H1 (cell line): ENCODE measurements around the gene SCARB1. TPM values are rescaled to one million over a fixed set of nuclear protein-coding genes. Genes with fewer than 3 reads are reported as not detected.

Experiments
- FOSL1 ChIP-seq: IDR thresholded peaks from 2 replicates; pipeline ENCODE4 v1.6.1; 2011; ENCODE audit warnings: mild to moderate bottlenecking, low read depth, low read length, moderate library complexity; ENCODE audit not compliant: insufficient read depth
- polyA plus RNA-seq, 7 experiments: library from polyadenylated mRNA; depleted of rRNA in 3 of 7; stranded (reverse) in 5 of 7; unstranded in 2 of 7; fragments of >200 nt in 5 of 7; fragments of 200-250 nt in 2 of 7; gene quantifications; 1 replicate in 5 of 7; 2 replicates in 1 of 7; 4 replicates in 1 of 7; pipeline versions ENCODE4 v1.2.1 to v1.2.3, GENCODE V29; 2011 to 2013; ENCODE audit warnings: missing spikeins in 2 of 7, mixed read lengths in 2 of 7
- total RNA-seq: library from RNA; stranded (reverse); fragmentation: NEBNext Ultra II Directional; extraction: Animal tissue kit (Norgen Biotek cat#: 25700); gene quantifications from 2 replicates; pipeline ENCODE4 v1.2.1, GENCODE V29; 2021
- TF ChIP-seq, protein P1 (sequence below), 3 experiments: IDR thresholded peaks; 1 replicate in 2 of 3; 2 replicates in 1 of 3; pipeline versions ENCODE4 v1.5.1 to v1.6.1; 2011; ENCODE audit warnings: low read length in 3 of 3, mild to moderate bottlenecking in 3 of 3, inconsistent platforms in 2 of 3, low read depth in 1 of 3, moderate library complexity in 1 of 3; ENCODE audit not compliant: insufficient read depth in 1 of 3; ENCODE audit errors: control extremely low read depth in 1 of 3

Gene SCARB1
- total and polyA plus RNA-seq, 2 of the 8 experiments (the other 6 are each of a cell fraction or from before 2014, with no cell fraction given): 45.3 to 57.1 TPM

DNA sequence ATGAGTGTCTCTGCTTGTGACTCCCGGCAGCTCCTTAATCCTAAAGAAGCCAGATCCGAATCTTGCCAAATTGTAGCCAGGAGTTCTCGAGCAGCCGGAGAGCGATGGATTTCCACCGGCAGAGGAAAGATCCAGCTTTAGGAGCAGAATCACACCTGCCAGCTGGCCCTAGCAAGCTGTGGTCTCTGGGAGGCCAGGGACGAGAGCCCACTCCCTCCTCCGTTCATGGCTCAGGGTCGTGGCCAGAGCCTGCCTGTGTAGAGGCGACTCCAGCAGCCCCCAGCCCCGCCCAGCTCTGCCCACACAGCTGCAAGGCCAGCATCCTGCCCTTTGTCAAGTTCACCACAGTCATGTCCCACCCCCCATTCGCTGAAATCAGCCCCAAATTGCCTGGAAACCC is 121.0 kb downstream of the SCARB1 start (continued):
- no peak for TF ChIP-seq FOSL1
- TF ChIP-seq, protein P1, sequence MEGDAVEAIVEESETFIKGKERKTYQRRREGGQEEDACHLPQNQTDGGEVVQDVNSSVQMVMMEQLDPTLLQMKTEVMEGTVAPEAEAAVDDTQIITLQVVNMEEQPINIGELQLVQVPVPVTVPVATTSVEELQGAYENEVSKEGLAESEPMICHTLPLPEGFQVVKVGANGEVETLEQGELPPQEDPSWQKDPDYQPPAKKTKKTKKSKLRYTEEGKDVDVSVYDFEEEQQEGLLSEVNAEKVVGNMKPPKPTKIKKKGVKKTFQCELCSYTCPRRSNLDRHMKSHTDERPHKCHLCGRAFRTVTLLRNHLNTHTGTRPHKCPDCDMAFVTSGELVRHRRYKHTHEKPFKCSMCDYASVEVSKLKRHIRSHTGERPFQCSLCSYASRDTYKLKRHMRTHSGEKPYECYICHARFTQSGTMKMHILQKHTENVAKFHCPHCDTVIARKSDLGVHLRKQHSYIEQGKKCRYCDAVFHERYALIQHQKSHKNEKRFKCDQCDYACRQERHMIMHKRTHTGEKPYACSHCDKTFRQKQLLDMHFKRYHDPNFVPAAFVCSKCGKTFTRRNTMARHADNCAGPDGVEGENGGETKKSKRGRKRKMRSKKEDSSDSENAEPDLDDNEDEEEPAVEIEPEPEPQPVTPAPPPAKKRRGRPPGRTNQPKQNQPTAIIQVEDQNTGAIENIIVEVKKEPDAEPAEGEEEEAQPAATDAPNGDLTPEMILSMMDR (IDR thresholded peaks at IDR 0.05; ENCODE audit: control extremely low read depth in 1 of 3, insufficient read depth in 1 of 3, low read depth in 1 of 3, low read length in 3 of 3): no peak
- TF ChIP-seq, all 59 proteins: peak for 0
